Peyer's patch (tissue), 4 donors: ENCODE results near the gene FAH.

Experiments
- CTCF ChIP-seq, 6 experiments: fragments of 450-650 bp in 4 of 6; fragments of 200-600 bp in 2 of 6; sonication (generic) in 1 of 6; IDR thresholded peaks; one replicate each; pipeline ENCODE4 v1.5.1; 2017 to 2019; ENCODE audit warnings: antibody characterized with exemption in 6 of 6, mild to moderate bottlenecking in 3 of 6, moderate library complexity in 1 of 6
- POLR2A ChIP-seq, 2 donors: fragments of 450-650 bp; IDR thresholded peaks; one replicate each; pipeline ENCODE4 v1.5.1; 2017; ENCODE audit warnings: antibody characterized with exemption in 2 of 2, mild to moderate bottlenecking in 2 of 2, moderate library complexity in 2 of 2

- TF ChIP-seq CTCF (IDR thresholded peaks at IDR 0.05) (no peak), POLR2A (IDR thresholded peaks at IDR 0.05) (no peak)
Observed at GRCh38 chr15:80202016-80202315, 49.2 kb downstream of the FAH start.
